Muscle of arm (tissue), 12 donors: ENCODE results near the gene ARHGAP22. TPM values are rescaled to one million over a fixed set of nuclear protein-coding genes. Genes with fewer than 3 reads are reported as not detected.

Experiments
- DNase-seq: peaks from one replicate; pipeline ENCODE4 v3.0.0-alpha.2; 2013
- polyA plus RNA-seq, 12 donors: library from polyadenylated mRNA; unstranded; fragments of 120-200 nt; gene quantifications; one replicate each; pipeline ENCODE4 v1.2.1, GENCODE V29; 2013; ENCODE audit not compliant: insufficient read length in 12 of 12

The ARHGAP22 gene
- polyA plus RNA-seq, 12 donors = 0.76 to 3.4 (median 1.3) TPM; not detected in 2

- DNase-seq = no peak
Measured at GRCh38 chr10:48480397-48481374, 124.2 kb downstream of the ARHGAP22 start.

- no peak for DNase-seq
Measured at GRCh38 chr10:48478980-48479811, 125.7 kb downstream of the ARHGAP22 start.

GRCh38 chr10:48478469-48478868, 126.4 kb downstream of the ARHGAP22 start:
- DNase-seq = no peak

- DNase-seq = no peak
Measured at GRCh38 chr10:48477616-48478015, 127.3 kb downstream of the ARHGAP22 start.

GRCh38 chr10:48477141-48477540, 127.7 kb downstream of the ARHGAP22 start:
- no peak for DNase-seq

GRCh38 chr10:48476279-48476982, 128.4 kb downstream of the ARHGAP22 start:
- DNase-seq = no peak

- no peak for DNase-seq
Measured at GRCh38 chr10:48475943-48476278, 129.0 kb downstream of the ARHGAP22 start.

- DNase-seq = no peak
Measured at GRCh38 chr10:48474765-48475365, 130.0 kb downstream of the ARHGAP22 start.

GRCh38 chr10:48473704-48474103, 131.2 kb downstream of the ARHGAP22 start:
- no peak for DNase-seq

GRCh38 chr10:48472501-48473069, 132.3 kb downstream of the ARHGAP22 start:
- DNase-seq = no peak

- no peak for DNase-seq
Measured at GRCh38 chr10:48470893-48471805, 133.7 kb downstream of the ARHGAP22 start.

GRCh38 chr10:48470115-48470892, 134.6 kb downstream of the ARHGAP22 start:
- DNase-seq = no peak

GRCh38 chr10:48469516-48470020, 135.3 kb downstream of the ARHGAP22 start:
- DNase-seq = no peak

GRCh38 chr10:48468866-48469511, 135.9 kb downstream of the ARHGAP22 start:
- no peak for DNase-seq

GRCh38 chr10:48468130-48468790, 136.6 kb downstream of the ARHGAP22 start:
- DNase-seq = no peak

GRCh38 chr10:48467669-48468068, 137.2 kb downstream of the ARHGAP22 start:
- no peak for DNase-seq

GRCh38 chr10:48466611-48467240, 138.1 kb downstream of the ARHGAP22 start:
- DNase-seq = no peak
